DOHH2 (cell line): Measurements from ENCODE around the gene OR1J2.

Experiments used
- EZH2phosphoT487 ChIP-seq: fragments of 200-600 bp; sonication (generic); IDR thresholded peaks from 2 replicates; pipeline ENCODE4 v1.6.1; 2017; ENCODE audit warnings: borderline replicate concordance, mild to moderate bottlenecking, antibody characterized with exemption, low read length, moderate library complexity, mixed read lengths
- TF ChIP-seq, protein P1 (sequence below): fragments of 200-600 bp; sonication (generic); IDR thresholded peaks from one replicate; pipeline ENCODE4 v1.5.1; 2014; ENCODE audit warnings: antibody characterized with exemption, mild to moderate bottlenecking, low read depth, low read length; ENCODE audit not compliant: poor library complexity, severe bottlenecking

DNA sequence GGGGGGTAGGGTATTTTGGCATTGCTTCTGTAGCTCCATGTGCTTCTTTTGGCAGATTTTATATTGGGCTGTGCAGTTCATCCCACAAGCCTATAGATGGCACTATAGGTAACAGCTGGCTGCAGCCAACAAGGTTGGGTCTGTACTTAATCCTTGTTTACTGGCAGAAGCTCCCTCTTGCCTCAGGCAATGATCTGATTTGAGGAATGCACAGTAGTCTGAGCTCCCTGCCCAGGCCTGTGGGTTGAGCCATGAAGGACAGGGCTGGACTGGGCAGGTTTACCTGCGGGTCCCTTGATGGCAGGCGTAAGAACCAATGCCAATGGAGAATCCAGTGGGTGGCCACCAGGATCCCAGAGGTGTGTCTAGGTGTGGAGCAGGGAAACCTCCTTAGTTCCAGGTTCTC is 11.7 kb upstream of the OR1J2 start:
- TF ChIP-seq, protein P1, sequence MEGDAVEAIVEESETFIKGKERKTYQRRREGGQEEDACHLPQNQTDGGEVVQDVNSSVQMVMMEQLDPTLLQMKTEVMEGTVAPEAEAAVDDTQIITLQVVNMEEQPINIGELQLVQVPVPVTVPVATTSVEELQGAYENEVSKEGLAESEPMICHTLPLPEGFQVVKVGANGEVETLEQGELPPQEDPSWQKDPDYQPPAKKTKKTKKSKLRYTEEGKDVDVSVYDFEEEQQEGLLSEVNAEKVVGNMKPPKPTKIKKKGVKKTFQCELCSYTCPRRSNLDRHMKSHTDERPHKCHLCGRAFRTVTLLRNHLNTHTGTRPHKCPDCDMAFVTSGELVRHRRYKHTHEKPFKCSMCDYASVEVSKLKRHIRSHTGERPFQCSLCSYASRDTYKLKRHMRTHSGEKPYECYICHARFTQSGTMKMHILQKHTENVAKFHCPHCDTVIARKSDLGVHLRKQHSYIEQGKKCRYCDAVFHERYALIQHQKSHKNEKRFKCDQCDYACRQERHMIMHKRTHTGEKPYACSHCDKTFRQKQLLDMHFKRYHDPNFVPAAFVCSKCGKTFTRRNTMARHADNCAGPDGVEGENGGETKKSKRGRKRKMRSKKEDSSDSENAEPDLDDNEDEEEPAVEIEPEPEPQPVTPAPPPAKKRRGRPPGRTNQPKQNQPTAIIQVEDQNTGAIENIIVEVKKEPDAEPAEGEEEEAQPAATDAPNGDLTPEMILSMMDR, result peak; percentile 84
- TF ChIP-seq EZH2phosphoT487, result no peak
